Epidermal melanocyte (primary cell): ENCODE data around the gene SH2D3C.

Experiments
- DNase-seq: peaks from one replicate; pipeline ENCODE4 v3.0.0; 2011; ENCODE audit warnings: low spot score; ENCODE audit not compliant: insufficient read length

The SH2D3C gene

GRCh38 chr9:127808347-127809001 is 30.0 kb upstream of the SH2D3C start:
- no peak for DNase-seq

GRCh38 chr9:127806871-127807270 is 28.4 kb upstream of the SH2D3C start:
- no peak for DNase-seq

GRCh38 chr9:127805620-127806019 is 27.2 kb upstream of the SH2D3C start:
- no peak for DNase-seq

- peak; percentile 53 for DNase-seq
These were observed 25.3 kb upstream of the SH2D3C start for GRCh38 chr9:127803507-127804352.

- peak; percentile 98 for DNase-seq
These were observed 24.3 kb upstream of the SH2D3C start, which contains the start of gene FPGS for GRCh38 chr9:127802576-127803443. TSS of gene FPGS (plus strand) at chr9:127802882. CDS start at chr9:127802925, 43 bp downstream.

- DNase-seq = no peak
These were observed 23.6 kb upstream of the SH2D3C start for GRCh38 chr9:127801955-127802575.

- no peak for DNase-seq
These were observed 18.4 kb upstream of the SH2D3C start for GRCh38 chr9:127796852-127797370.

GRCh38 chr9:127796225-127796813 is 17.9 kb upstream of the SH2D3C start:
- no peak for DNase-seq

GRCh38 chr9:127794001-127794791 is 15.7 kb upstream of the SH2D3C start:
- DNase-seq = no peak

GRCh38 chr9:127793093-127793708 is 14.7 kb upstream of the SH2D3C start:
- DNase-seq = no peak

GRCh38 chr9:127792417-127793031 is 14.1 kb upstream of the SH2D3C start:
- no peak for DNase-seq

- DNase-seq = no peak
These were observed 12.6 kb upstream of the SH2D3C start for GRCh38 chr9:127791085-127791484.

GRCh38 chr9:127790094-127790855 is 11.8 kb upstream of the SH2D3C start:
- no peak for DNase-seq

- DNase-seq = no peak
These were observed 10.7 kb upstream of the SH2D3C start for GRCh38 chr9:127789179-127789578.

GRCh38 chr9:127788337-127789011 is 10.0 kb upstream of the SH2D3C start:
- no peak for DNase-seq

GRCh38 chr9:127786773-127787104 is 8.3 kb upstream of the SH2D3C start:
- no peak for DNase-seq

GRCh38 chr9:127785933-127786772 is 7.7 kb upstream of the SH2D3C start, which contains the start of gene CDK9:
TSS of gene CDK9 (plus strand) at chr9:127786034. CDS start at chr9:127786149, 115 bp downstream.
- DNase-seq = peak; percentile 91
